ENCODE data around the gene ZSCAN32. TPM values are rescaled to one million over a fixed set of nuclear protein-coding genes. Genes with fewer than 3 reads are reported as not detected.

The ZSCAN32 gene
- total and polyA plus RNA-seq, 2 of the 8 experiments (the other 6 are each of a cell fraction or from before 2014, with no cell fraction given) = 13.4 to 22.0 TPM

- Histone ChIP-seq H3K18ac (ENCODE audit: extremely low read depth, low read length) (no peak overlapping the region), H3K14ac (ENCODE audit: insufficient read length) (no peak overlapping the region), H3K23ac (ENCODE audit: insufficient read length) (no peak overlapping the region), H2BK20ac (ENCODE audit: low read length) (no peak overlapping the region), H2AFZ (ENCODE audit: low read length) (no peak overlapping the region), H2BK120ac (replicated peaks; ENCODE audit: low read depth, low read length) (no peak overlapping the region), H2BK12ac (ENCODE audit: low read depth, low read length) (no peak overlapping the region), H3K56ac (replicated peaks; ENCODE audit: insufficient read length, low read depth, low read length) (no peak overlapping the region), H2AK5ac (ENCODE audit: low read depth, low read length) (no peak overlapping the region), H3K27ac (ENCODE audit: low read depth, low read length) (no peak overlapping the region), H3K79me2 (ENCODE audit: control insufficient read depth in 1 of 2, insufficient read depth in 2 of 2, low read length in 2 of 2) (no peaks in the 10 kb centered on the region), H3K23me2 (ENCODE audit: low read depth, low read length) (no peaks in the 10 kb centered on the region), H3K4ac (replicated peaks; ENCODE audit: insufficient read length, low read depth, low read length) (no peak overlapping the region), H3K9ac (replicated peaks in 1 of 4; ENCODE audit: extremely low read depth in 1 of 4, low read depth in 3 of 4, low read length in 3 of 4) (no peak overlapping the region), H3K9me3 (ENCODE audit: insufficient read depth in 2 of 2, low read depth in 1 of 2, low read length in 1 of 2) (peaks cover 12 to 25% of the 10 kb centered on the region in 2 experiments), H4K5ac (ENCODE audit: insufficient read length, low read depth, low read length) (no peak overlapping the region), H3K36me3 (ENCODE audit: control insufficient read depth in 2 of 4, insufficient read depth in 4 of 4, low read length in 3 of 4) (no peaks in the 10 kb centered on the region), H4K91ac (replicated peaks; ENCODE audit: insufficient read length, low read length) (no peak overlapping the region), H3K4me3 (ENCODE audit: extremely low read depth in 1 of 4, insufficient read depth in 2 of 4, low read depth in 3 of 4, low read length in 4 of 4) (no peak overlapping the region), H3K4me2 (ENCODE audit: insufficient read depth in 1 of 2, low read depth in 2 of 2, low read length in 2 of 2) (no peak overlapping the region), H3K4me1 (replicated peaks in 1 of 4; ENCODE audit: control insufficient read depth in 3 of 4, insufficient read depth in 4 of 4, low read length in 3 of 4) (no peaks in the 10 kb centered on the region), H3K79me1 (ENCODE audit: low read depth, low read length) (no peaks in the 10 kb centered on the region), H4K20me1 (replicated peaks in 1 of 2; ENCODE audit: control insufficient read depth in 1 of 2, insufficient read depth in 2 of 2, low read length in 2 of 2) (no peaks in the 10 kb centered on the region), H4K8ac (ENCODE audit: extremely low read depth, insufficient read depth, low read length) (no peak overlapping the region), H2BK15ac (ENCODE audit: low read length) (no peak overlapping the region), H2BK5ac (ENCODE audit: low read depth, low read length) (no peak overlapping the region), H3K27me3 (replicated peaks in 1 of 4; ENCODE audit: control insufficient read depth in 3 of 4, extremely low read depth in 1 of 4, insufficient read depth in 3 of 4, low read length in 3 of 4) (no peaks in the 10 kb centered on the region)
- TF ChIP-seq RFX5 (IDR thresholded peaks at IDR 0.05; ENCODE audit: borderline replicate concordance, low read depth, low read length) = no peak
- TF ChIP-seq RXRA (IDR thresholded peaks at IDR 0.05; ENCODE audit: insufficient read depth, low read depth, low read length) = no peak
- no peak for TF ChIP-seq TBP (IDR thresholded peaks at IDR 0.05; ENCODE audit: low read depth, low read length)
- TF ChIP-seq CTCF (IDR thresholded peaks at IDR 0.05; ENCODE audit: control extremely low read depth in 1 of 3, insufficient read depth in 1 of 3, low read depth in 1 of 3, low read length in 3 of 3) = no peak
- TF ChIP-seq KDM1A (IDR thresholded peaks at IDR 0.05; ENCODE audit: borderline replicate concordance, low read length) = no peak
- TF ChIP-seq ATF3 (IDR thresholded peaks at IDR 0.05; ENCODE audit: insufficient read depth, low read depth, low read length) = no peak
- no peak for TF ChIP-seq SP1 (IDR thresholded peaks at IDR 0.05; ENCODE audit: low read depth, low read length)
- no peak for TF ChIP-seq CREB1 (IDR thresholded peaks at IDR 0.05)
- TF ChIP-seq ASH2L (IDR thresholded peaks at IDR 0.05; ENCODE audit: low read length) = no peak
- POLR2A ChIA-PET (ENCODE audit: partially characterized antibody) = no interaction called here
- FAIRE-seq (no peak), DNase-seq (ENCODE audit: low read depth in 1 of 2, low spot score in 2 of 2) (no peak)
- CTCF ChIA-PET (ENCODE audit: partially characterized antibody) = no interaction called here
- WGBS, 2 experiments (ENCODE audit: extremely low coverage in 1 of 2, insufficient coverage in 1 of 2, insufficient read length in 1 of 2, insufficient replicate concordance in 2 of 2, low coverage in 1 of 2, low lambda C conversion rate in 2 of 2, missing lambda C conversion rate in 1 of 2) = 86% methylated on average over 7 of the region's 7 CpGs; no CpG with 5 or more reads in 1 of the 2 experiments
Measured at GRCh38 chr16:3363793-3364192, 37.0 kb downstream of the ZSCAN32 start.

Measured in H1 (cell line).